D721Med (cell line): ENCODE data around the gene MTUS2.

ENCODE experiments used
- DNase-seq: peaks from one replicate; pipeline ENCODE4 v3.0.0; 2011; ENCODE audit warnings: low spot score; ENCODE audit not compliant: insufficient read length
- FAIRE-seq: peaks from 2 replicates; lab custom pipeline; 2011; peaks lifted over from hg19 to GRCh38; lab: Jason Lieb, UNC
- TF ChIP-seq, protein P1 (sequence below): IDR thresholded peaks from 2 replicates; pipeline ENCODE4 v1.5.1; 2012; ENCODE audit warnings: mild to moderate bottlenecking, control low read depth; ENCODE audit not compliant: insufficient read depth; ENCODE audit errors: missing control alignments

Gene MTUS2

DNA sequence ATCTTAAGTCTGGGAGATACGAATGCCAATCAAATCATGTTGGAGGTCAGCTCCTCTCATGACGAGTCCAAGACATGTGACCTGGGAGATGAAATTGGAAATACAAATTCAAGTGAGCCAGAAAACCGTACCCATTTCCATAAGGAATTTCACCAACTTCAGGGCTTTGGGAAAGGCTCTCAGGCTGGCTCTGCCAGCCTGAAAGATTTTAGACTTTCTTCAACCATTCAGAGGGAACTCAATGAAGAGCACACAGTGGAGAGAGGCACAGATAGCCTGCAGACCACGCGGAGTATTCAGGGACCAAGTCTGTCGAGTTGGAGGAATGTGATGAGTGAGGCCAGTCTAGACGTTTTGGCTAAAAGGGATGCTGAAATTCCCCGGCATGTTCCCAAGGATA lies 204.6 kb downstream of the MTUS2 start:
- no peak for DNase-seq
- TF ChIP-seq, protein P1, sequence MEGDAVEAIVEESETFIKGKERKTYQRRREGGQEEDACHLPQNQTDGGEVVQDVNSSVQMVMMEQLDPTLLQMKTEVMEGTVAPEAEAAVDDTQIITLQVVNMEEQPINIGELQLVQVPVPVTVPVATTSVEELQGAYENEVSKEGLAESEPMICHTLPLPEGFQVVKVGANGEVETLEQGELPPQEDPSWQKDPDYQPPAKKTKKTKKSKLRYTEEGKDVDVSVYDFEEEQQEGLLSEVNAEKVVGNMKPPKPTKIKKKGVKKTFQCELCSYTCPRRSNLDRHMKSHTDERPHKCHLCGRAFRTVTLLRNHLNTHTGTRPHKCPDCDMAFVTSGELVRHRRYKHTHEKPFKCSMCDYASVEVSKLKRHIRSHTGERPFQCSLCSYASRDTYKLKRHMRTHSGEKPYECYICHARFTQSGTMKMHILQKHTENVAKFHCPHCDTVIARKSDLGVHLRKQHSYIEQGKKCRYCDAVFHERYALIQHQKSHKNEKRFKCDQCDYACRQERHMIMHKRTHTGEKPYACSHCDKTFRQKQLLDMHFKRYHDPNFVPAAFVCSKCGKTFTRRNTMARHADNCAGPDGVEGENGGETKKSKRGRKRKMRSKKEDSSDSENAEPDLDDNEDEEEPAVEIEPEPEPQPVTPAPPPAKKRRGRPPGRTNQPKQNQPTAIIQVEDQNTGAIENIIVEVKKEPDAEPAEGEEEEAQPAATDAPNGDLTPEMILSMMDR, result no peak
- FAIRE-seq, result no peak

- DNase-seq, result no peak
- no peak for FAIRE-seq
These were observed 208.7 kb downstream of the MTUS2 start for GRCh38 chr13:29028868-29029267.

DNA sequence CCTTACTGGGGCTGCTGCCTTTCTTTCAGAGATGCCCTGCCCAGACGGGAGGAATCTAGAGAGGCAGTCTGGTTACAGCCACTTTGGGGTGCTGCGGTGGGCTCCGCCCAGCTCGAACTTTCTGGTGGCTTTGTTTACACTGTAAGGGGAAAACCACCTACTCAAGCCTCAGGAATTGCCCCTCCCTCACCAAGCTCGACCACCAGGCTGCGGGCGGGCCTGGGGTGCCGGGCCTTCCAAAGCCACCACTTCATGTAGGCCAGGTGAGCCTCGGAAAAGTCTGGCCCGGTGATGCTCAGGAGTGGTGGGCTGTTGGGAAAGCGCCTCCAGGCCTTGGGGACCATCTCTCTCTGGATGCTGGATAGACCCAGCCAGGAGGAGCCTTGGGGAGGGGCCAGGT lies 218.6 kb downstream of the MTUS2 start:
- TF ChIP-seq, protein P1, result no peak
- DNase-seq (no peak), FAIRE-seq (no peak)

More at GRCh38 chr13:29028868-29029267, 208.7 kb downstream of the MTUS2 start:
- TF ChIP-seq, protein P1, result no peak

DNA sequence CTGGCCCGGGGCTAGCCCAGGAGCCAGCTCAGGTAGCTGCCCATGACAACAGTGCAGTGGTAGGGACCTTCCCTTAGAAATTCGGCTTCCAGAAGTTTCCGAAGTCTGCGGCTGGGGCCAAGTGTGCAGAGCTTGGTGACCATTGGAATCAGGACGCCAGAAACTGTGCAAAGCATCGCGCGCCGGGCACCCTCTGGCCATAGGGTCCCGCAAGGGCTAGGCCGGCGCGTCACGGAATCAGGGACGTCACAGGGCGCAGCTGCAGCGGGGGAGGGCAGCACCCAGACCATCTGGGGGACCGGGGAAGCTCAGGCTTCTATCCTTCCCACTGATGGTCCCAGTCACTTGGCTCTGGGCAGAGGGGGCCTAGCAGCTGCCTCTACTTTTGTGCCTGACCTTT lies 219.1 kb downstream of the MTUS2 start:
- FAIRE-seq (no peak), DNase-seq (no peak)
- TF ChIP-seq, protein P1, result no peak

DNA sequence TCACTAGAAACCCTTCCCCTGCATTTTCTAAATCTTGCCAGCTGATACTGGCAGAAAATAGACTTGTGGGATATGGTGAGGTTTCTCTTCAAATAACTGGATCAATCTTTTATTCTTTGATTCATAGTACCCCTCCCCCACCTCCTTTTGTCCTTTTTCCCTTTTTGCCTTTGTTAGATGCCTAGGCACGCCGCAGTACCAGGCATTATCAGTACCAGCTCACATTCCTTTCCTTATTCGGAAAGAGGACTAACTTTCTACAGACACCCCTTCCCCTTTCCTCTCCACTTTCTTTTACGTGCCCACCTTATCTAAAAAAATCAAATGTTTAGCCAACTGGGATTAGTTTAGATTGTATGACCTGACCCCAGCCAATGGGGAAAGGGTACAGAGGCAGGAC lies 226.4 kb downstream of the MTUS2 start:
- TF ChIP-seq, protein P1, result no peak
- DNase-seq, result no peak
- no peak for FAIRE-seq

DNA sequence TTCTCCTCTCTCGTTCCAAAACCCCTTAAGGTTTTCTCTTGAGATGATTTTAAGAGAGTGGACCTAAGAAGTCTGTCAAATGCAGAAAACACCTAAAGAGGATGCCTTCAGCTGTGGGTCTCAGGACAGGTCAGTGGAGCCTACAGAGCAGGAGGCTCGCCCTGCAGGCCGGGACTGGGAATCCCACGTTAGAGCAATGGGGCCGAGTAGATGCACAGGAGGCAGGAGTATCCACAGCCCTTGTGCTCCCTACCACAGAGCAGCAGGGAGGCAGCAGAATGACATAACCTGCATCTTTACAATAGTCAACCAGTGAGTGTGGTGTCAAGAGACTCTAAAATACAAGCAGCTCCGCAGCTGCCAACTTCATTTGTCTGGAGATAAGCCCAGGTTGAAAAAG lies 229.4 kb downstream of the MTUS2 start:
- no peak for FAIRE-seq
- no peak for DNase-seq
- TF ChIP-seq, protein P1, result no peak

- no peak for FAIRE-seq
These were observed 230.6 kb downstream of the MTUS2 start for GRCh38 chr13:29050719-29051118.

More at GRCh38 chr13:29050719-29051118, 230.6 kb downstream of the MTUS2 start:
- TF ChIP-seq, protein P1, result no peak
- DNase-seq, result no peak
